HFFc6 (cell line): ENCODE measurements around the gene SRP9. TPM values are rescaled to one million over a fixed set of nuclear protein-coding genes. Genes with fewer than 3 reads are reported as not detected.

Experiments used
- DNase-seq: peaks from one replicate; pipeline ENCODE4 v3.0.0-alpha.2; 2018
- H3K27ac Mint-ChIP-seq: 2 replicates; pipeline ENCODE4 v1.8.0; 2020; ENCODE audit warnings: mild to moderate bottlenecking, mixed read lengths
- H3K27me3 Mint-ChIP-seq: 2 replicates; pipeline ENCODE4 v1.8.0; 2021; ENCODE audit warnings: mild to moderate bottlenecking, moderate library complexity, mixed read lengths; ENCODE audit not compliant: insufficient read depth
- H3K36me3 Mint-ChIP-seq: 2 replicates; pipeline ENCODE4 v1.8.0; 2021; ENCODE audit warnings: low read depth, mixed read lengths
- H3K4me1 Mint-ChIP-seq: 2 replicates; pipeline ENCODE4 v1.8.0; 2020; ENCODE audit warnings: low read depth, mixed read lengths
- H3K4me3 Mint-ChIP-seq: 2 replicates; pipeline ENCODE4 v1.8.0; 2020; ENCODE audit warnings: mild to moderate bottlenecking, moderate library complexity, mixed read lengths
- H3K9me3 Mint-ChIP-seq: 2 replicates; pipeline ENCODE4 v1.8.0; 2020; ENCODE audit warnings: mild to moderate bottlenecking, mixed read lengths
- CTCF ChIP-seq: fragments of 200-600 bp; sonication (generic); IDR thresholded peaks from 2 replicates; pipeline ENCODE4 v1.5.0; 2021; ENCODE audit warnings: antibody characterized with exemption, mild to moderate bottlenecking
- total RNA-seq, 6 experiments: library from RNA; stranded (reverse); fragmentation: NEBNext Ultra II Directional; extraction: Animal tissue kit (Norgen Biotek cat#: 25700); gene quantifications; 2 replicates in 1 of 6; 3 replicates in 5 of 6; pipeline ENCODE4 v1.2.3, GENCODE V29; 2021

SRP9 gene
- total RNA-seq, 6 experiments from 2014 or later, result 219 to 277 (median 246) TPM

- H3K9me3 Mint-ChIP-seq, result no peaks in the 10 kb centered on the region
- peak; percentile 84 for DNase-seq
- H3K36me3 Mint-ChIP-seq, result no peaks in the 10 kb centered on the region
- peaks cover 3% of the 10 kb centered on the region; the same call in 1 of the 2 replicates for H3K27me3 Mint-ChIP-seq
- H3K27ac Mint-ChIP-seq, result peak overlapping the region; percentile 94
- peaks cover 26% of the 10 kb centered on the region for H3K4me1 Mint-ChIP-seq
- H3K4me3 Mint-ChIP-seq, result no peak overlapping the region; the same call in 1 of the 2 replicates
- TF ChIP-seq CTCF, result no peak
Measured at GRCh38 chr1:225817611-225818061, 40.0 kb downstream of the SRP9 start.

- no peaks in the 10 kb centered on the region for H3K36me3 Mint-ChIP-seq
- peaks cover 3% of the 10 kb centered on the region; the same call in 1 of the 2 replicates for H3K27me3 Mint-ChIP-seq
- TF ChIP-seq CTCF, result no peak
- peaks cover 20% of the 10 kb centered on the region for H3K4me1 Mint-ChIP-seq
- H3K4me3 Mint-ChIP-seq, result no peak overlapping the region
- no peaks in the 10 kb centered on the region for H3K9me3 Mint-ChIP-seq
- H3K27ac Mint-ChIP-seq, result peak overlapping the region; percentile 94
- no peak for DNase-seq
Measured at GRCh38 chr1:225818229-225818628, 40.6 kb downstream of the SRP9 start.

- peaks cover 20% of the 10 kb centered on the region for H3K4me1 Mint-ChIP-seq
- no peaks in the 10 kb centered on the region for H3K9me3 Mint-ChIP-seq
- TF ChIP-seq CTCF, result no peak
- H3K27ac Mint-ChIP-seq, result no peak overlapping the region
- no peak for DNase-seq
- H3K36me3 Mint-ChIP-seq, result no peaks in the 10 kb centered on the region
- no peak overlapping the region for H3K4me3 Mint-ChIP-seq
- H3K27me3 Mint-ChIP-seq, result peaks cover 3% of the 10 kb centered on the region; the same call in 1 of the 2 replicates
Measured at GRCh38 chr1:225819346-225820192, 41.9 kb downstream of the SRP9 start.

GRCh38 chr1:225820522-225821120 is 43.0 kb downstream of the SRP9 start:
- no peaks in the 10 kb centered on the region for H3K9me3 Mint-ChIP-seq
- TF ChIP-seq CTCF, result no peak
- H3K27me3 Mint-ChIP-seq, result peaks cover 5% of the 10 kb centered on the region; the same call in 1 of the 2 replicates
- no peak for DNase-seq
- no peaks in the 10 kb centered on the region for H3K36me3 Mint-ChIP-seq
- H3K4me1 Mint-ChIP-seq, result peaks cover 20% of the 10 kb centered on the region
- H3K4me3 Mint-ChIP-seq, result no peak overlapping the region
- H3K27ac Mint-ChIP-seq, result no peak overlapping the region

GRCh38 chr1:225822655-225823403 is 45.2 kb downstream of the SRP9 start:
- peaks cover 2% of the 10 kb centered on the region; the same call in 1 of the 2 replicates for H3K27me3 Mint-ChIP-seq
- H3K4me3 Mint-ChIP-seq, result no peak overlapping the region
- DNase-seq, result no peak
- no peaks in the 10 kb centered on the region for H3K9me3 Mint-ChIP-seq
- no peak for TF ChIP-seq CTCF
- H3K36me3 Mint-ChIP-seq, result no peaks in the 10 kb centered on the region
- no peak overlapping the region for H3K27ac Mint-ChIP-seq
- peaks cover 7% of the 10 kb centered on the region for H3K4me1 Mint-ChIP-seq
